Testis (tissue), 2 donors: Measurements from ENCODE around the gene FGF9.

Experiments
- CTCF ChIP-seq, 3 experiments: fragments of 450-650 bp in 2 of 3; fragments of 200-600 bp in 1 of 3; sonication (generic) in 1 of 3; IDR thresholded peaks; one replicate each; pipeline ENCODE4 v1.5.1; 2016 to 2019; ENCODE audit warnings: antibody characterized with exemption in 3 of 3, mild to moderate bottlenecking in 2 of 3, moderate library complexity in 1 of 3
- POLR2A ChIP-seq: fragments of 450-650 bp; IDR thresholded peaks from one replicate; pipeline ENCODE4 v1.6.1; 2017; ENCODE audit warnings: antibody characterized with exemption, mild to moderate bottlenecking, moderate library complexity

- TF ChIP-seq CTCF (IDR thresholded peaks at IDR 0.05) (no peak), POLR2A (no peak)
Observed at GRCh38 chr13:21641629-21642028, 29.2 kb upstream of the FGF9 start.
